K562 (cell line): ENCODE measurements around the gene NUP85.

Experiments
- CREB1 ChIP-seq, 2 experiments: sonication (generic) in 1 of 2; formaldehyde crosslinking in 1 of 2; IDR thresholded peaks; 2 replicates each; pipeline versions ENCODE4 v1.6.1 to v1.8.0; 2012 to 2022; ENCODE audit warnings: inconsistent platforms in 1 of 2, mild to moderate bottlenecking in 1 of 2, missing genetic modification reagents in 1 of 2, moderate library complexity in 1 of 2
- HDAC2 ChIP-seq: fragments of 450-650 bp; IDR thresholded peaks from 2 replicates; pipeline ENCODE4 v1.6.1; 2016; ENCODE audit warnings: mild to moderate bottlenecking
- SIN3A ChIP-seq, 2 experiments: fragments of 150-350 bp in 1 of 2; IDR thresholded peaks; 2 replicates each; pipeline ENCODE4 v1.6.1; 2011 to 2016; ENCODE audit warnings: borderline replicate concordance in 2 of 2, low read depth in 2 of 2, low read length in 2 of 2, mild to moderate bottlenecking in 2 of 2, moderate library complexity in 2 of 2; ENCODE audit not compliant: control insufficient read depth in 1 of 2
- SPI1 ChIP-seq: IDR thresholded peaks from 2 replicates; pipeline ENCODE4 v1.6.1; 2011; ENCODE audit warnings: low read depth, low read length, control low read depth, borderline replicate concordance
- ZBTB1 ChIP-seq: sonication (generic); formaldehyde crosslinking; IDR thresholded peaks from 2 replicates; pipeline ENCODE4 v1.8.1; 2023; ENCODE audit warnings: missing genetic modification reagents, low read depth, mild to moderate bottlenecking, borderline replicate concordance
- ZNF24 ChIP-seq: fragments of 450-650 bp; IDR thresholded peaks from 2 replicates; pipeline ENCODE4 v1.6.1; 2016
- ZNF282 ChIP-seq: sonication (generic); formaldehyde crosslinking; IDR thresholded peaks from 2 replicates; pipeline ENCODE4 v1.8.1; 2023; ENCODE audit warnings: missing genetic modification reagents
- TF ChIP-seq, protein P1 (sequence below), 3 experiments: IDR thresholded peaks in 2 of 3; conservative IDR thresholded peaks in 1 of 3; 2 replicates each; pipeline ENCODE4 v1.5.1; 2011 to 2012; ENCODE audit warnings: low read length in 3 of 3, mild to moderate bottlenecking in 3 of 3, control low read depth in 2 of 3, improper control_type of control experiment in 1 of 3, inconsistent platforms in 1 of 3, low read depth in 1 of 3, mixed read lengths in 1 of 3, moderate library complexity in 1 of 3; ENCODE audit not compliant: insufficient read depth in 2 of 3

GRCh38 chr17:75228847-75229246, 23.4 kb downstream of the NUP85 start:
- TF ChIP-seq ZBTB1 (CRISPR knock-in tag): no peak
- TF ChIP-seq HDAC2: no peak
- no peak for TF ChIP-seq ZNF24
- TF ChIP-seq, protein P1, sequence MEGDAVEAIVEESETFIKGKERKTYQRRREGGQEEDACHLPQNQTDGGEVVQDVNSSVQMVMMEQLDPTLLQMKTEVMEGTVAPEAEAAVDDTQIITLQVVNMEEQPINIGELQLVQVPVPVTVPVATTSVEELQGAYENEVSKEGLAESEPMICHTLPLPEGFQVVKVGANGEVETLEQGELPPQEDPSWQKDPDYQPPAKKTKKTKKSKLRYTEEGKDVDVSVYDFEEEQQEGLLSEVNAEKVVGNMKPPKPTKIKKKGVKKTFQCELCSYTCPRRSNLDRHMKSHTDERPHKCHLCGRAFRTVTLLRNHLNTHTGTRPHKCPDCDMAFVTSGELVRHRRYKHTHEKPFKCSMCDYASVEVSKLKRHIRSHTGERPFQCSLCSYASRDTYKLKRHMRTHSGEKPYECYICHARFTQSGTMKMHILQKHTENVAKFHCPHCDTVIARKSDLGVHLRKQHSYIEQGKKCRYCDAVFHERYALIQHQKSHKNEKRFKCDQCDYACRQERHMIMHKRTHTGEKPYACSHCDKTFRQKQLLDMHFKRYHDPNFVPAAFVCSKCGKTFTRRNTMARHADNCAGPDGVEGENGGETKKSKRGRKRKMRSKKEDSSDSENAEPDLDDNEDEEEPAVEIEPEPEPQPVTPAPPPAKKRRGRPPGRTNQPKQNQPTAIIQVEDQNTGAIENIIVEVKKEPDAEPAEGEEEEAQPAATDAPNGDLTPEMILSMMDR (IDR thresholded peaks at IDR 0.05 in 2 of 3, conservative IDR thresholded peaks at IDR 0.05 in 1 of 3; ENCODE audit: insufficient read depth in 2 of 3, low read depth in 1 of 3, low read length in 3 of 3): no peak
- no peak for TF ChIP-seq SPI1
- no peak for TF ChIP-seq ZNF282 (CRISPR knock-in tag)
- no peak for TF ChIP-seq CREB1 (IDR thresholded peaks at IDR 0.05)
- no peak for TF ChIP-seq CREB1 (CRISPR knock-in tag; IDR thresholded peaks at IDR 0.05)
- no peak for TF ChIP-seq SIN3A (IDR thresholded peaks at IDR 0.05; ENCODE audit: borderline replicate concordance in 2 of 2, control insufficient read depth in 1 of 2, low read depth in 2 of 2, low read length in 2 of 2)
